Tibial nerve (tissue), 4 donors: ENCODE data around the gene TDRD10.
A peak's percentile ranks its signal among the peaks of the same experiment; 100 is the strongest.

Experiments
- EP300 ChIP-seq, 2 donors: sonication (generic); formaldehyde crosslinking; IDR thresholded peaks; one replicate each; pipeline ENCODE4 v1.6.1; 2017; ENCODE audit warnings: antibody characterized with exemption in 2 of 2, mild to moderate bottlenecking in 1 of 2
- POLR2A ChIP-seq, 2 donors: fragments of 450-650 bp; IDR thresholded peaks; one replicate each; pipeline ENCODE4 v1.6.1; 2017; ENCODE audit warnings: antibody characterized with exemption in 2 of 2, mild to moderate bottlenecking in 2 of 2, moderate library complexity in 2 of 2
- TF ChIP-seq, protein P1 (sequence below), 5 experiments: fragments of 200-600 bp in 3 of 5; fragments of 450-650 bp in 2 of 5; sonication (generic) in 3 of 5; IDR thresholded peaks; one replicate each; pipeline ENCODE4 v1.5.1; 2016 to 2019; ENCODE audit warnings: antibody characterized with exemption in 5 of 5, mild to moderate bottlenecking in 3 of 5, moderate library complexity in 2 of 5

DNA sequence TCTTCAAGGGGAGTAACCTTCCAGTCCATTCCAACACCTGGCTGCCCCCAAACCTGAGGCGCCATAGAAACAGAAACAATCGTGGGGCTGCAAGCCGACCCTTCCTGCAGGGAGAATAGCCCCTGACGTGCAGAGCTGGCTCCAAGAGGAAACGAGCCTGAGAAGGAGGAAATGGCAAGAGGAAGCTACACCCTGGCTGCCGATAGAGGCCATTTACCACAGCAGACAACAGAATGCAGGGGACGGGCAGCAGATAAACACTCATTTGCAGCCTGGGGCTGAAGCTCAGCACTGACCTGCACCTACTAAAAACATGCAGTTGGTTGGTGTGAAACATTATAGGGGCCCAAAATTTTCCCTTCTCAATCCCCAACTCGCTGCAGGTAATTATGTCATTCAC is 8.7 kb upstream of the TDRD10 start:
- TF ChIP-seq POLR2A (IDR thresholded peaks at IDR 0.05) (no peak), EP300 (IDR thresholded peaks at IDR 0.05) (peak in 1 of 2 donors; percentile 51)
- TF ChIP-seq, protein P1, sequence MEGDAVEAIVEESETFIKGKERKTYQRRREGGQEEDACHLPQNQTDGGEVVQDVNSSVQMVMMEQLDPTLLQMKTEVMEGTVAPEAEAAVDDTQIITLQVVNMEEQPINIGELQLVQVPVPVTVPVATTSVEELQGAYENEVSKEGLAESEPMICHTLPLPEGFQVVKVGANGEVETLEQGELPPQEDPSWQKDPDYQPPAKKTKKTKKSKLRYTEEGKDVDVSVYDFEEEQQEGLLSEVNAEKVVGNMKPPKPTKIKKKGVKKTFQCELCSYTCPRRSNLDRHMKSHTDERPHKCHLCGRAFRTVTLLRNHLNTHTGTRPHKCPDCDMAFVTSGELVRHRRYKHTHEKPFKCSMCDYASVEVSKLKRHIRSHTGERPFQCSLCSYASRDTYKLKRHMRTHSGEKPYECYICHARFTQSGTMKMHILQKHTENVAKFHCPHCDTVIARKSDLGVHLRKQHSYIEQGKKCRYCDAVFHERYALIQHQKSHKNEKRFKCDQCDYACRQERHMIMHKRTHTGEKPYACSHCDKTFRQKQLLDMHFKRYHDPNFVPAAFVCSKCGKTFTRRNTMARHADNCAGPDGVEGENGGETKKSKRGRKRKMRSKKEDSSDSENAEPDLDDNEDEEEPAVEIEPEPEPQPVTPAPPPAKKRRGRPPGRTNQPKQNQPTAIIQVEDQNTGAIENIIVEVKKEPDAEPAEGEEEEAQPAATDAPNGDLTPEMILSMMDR (IDR thresholded peaks at IDR 0.05), result no peak
